Measurements from ENCODE around the gene LBHD2.
A peak's percentile ranks its signal among the peaks of the same experiment; 100 is the strongest.

LBHD2 gene

GRCh38 chr14:103091041-103091882 lies 7.3 kb downstream of the LBHD2 start:
- no peak for DNase-seq

GRCh38 chr14:103091883-103092222 lies 7.8 kb downstream of the LBHD2 start:
- no peak for DNase-seq

DNA sequence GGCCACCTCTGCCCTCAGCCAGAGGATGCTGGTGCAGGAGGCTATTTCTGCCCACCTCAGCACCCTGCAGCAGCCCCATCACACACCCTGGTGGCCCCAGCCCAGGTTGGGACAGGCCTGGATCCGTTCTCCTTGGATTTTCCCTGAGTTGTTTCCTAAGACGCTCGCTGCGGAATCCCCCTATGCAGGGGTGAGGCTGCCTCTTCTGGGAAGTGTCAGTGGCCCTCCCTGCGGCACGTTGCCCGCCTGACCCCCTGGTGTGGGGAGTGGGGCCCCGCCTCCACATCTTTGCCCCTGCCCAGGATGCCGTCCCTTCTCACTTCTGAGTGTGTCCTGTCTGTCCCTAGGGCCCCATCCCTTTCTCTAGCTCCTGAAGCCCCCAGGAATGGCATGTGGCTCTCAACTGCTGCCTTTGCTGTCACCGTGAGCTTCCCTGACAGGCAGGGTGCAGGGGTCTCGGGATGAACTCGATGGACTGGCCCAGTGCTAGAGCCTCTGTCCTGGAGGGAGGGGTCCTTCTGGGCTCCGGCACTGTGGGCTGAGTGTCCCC lies 9.9 kb downstream of the LBHD2 start:
- DNase-seq, result no peak

- DNase-seq, result no peak
These were observed 10.6 kb downstream of the LBHD2 start, which contains the start of gene EXOC3L4 for GRCh38 chr14:103094406-103095209. Gene EXOC3L4 (plus strand): TSS chr14:103094725. CDS start chr14:103100220, 5,495 bp downstream.

DNA sequence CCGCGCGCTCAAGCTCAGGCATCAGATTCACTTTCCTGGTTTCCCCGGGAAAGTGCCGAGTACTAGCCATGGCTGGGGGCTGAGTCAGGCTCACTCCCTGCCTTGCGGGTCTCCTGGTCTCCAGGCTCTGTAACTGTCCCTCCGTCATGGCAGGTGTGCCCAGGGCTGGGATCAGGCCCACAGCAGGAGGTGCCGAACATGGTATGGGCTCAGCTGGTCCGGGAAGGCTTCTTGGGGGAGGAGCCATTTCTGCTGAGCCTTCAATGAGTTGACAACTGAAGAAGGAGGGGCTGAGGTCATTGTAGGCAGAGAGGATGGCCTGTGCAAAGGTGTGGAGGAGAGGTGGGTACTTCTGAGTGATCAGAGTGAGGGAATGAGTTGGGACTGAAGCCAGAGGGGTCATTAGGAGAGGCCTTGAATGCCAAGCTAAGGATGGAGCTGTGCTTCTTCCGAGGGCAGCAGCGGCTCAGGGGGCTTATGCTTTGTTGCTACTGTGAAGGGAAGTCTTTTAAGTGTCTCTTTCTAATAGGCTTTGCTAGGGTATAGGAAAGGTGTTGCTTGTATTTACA lies 11.3 kb downstream of the LBHD2 start:
- DNase-seq, result no peak

- DNase-seq, result no peak
These were observed 12.4 kb downstream of the LBHD2 start for GRCh38 chr14:103096387-103096786.

DNA sequence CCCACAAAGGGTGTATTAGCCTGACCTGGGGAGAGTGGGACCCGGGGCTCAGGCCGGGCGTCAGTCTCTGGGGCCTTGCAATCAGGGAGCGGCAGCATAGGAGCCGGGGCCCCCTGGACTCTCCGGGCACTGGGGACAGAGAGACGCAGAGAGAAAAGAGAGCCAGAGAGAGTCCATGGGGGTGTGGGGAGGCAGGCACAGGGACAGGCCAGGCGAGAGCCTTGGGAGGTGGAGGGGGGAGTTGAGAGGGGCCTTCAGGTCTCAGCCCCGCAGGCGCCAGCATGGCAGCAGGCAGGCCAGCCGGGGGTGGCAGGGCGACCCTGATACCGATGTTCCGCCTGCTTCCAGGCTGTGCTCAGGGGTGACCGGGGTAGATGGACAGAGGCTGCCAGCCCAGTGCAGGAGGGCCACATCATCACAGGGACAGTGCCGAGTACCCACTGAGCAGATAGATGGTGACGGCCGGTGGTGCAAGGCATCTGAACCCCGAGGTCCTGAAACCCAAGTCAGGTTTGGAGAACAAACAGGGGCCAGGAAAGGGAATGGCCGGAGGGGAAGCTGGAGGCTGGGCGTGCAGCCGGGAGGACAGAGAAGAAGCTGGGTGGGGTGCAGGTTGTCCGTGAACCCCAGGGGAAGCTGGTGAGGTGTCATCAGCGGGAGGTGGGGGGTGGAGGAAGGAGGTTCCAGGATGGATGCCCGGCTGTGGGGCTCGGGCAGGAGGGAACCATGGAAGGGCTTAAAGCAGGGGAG lies 13.4 kb downstream of the LBHD2 start:
- no peak for DNase-seq

GRCh38 chr14:103097994-103098957 lies 14.3 kb downstream of the LBHD2 start:
- no peak for DNase-seq

DNA sequence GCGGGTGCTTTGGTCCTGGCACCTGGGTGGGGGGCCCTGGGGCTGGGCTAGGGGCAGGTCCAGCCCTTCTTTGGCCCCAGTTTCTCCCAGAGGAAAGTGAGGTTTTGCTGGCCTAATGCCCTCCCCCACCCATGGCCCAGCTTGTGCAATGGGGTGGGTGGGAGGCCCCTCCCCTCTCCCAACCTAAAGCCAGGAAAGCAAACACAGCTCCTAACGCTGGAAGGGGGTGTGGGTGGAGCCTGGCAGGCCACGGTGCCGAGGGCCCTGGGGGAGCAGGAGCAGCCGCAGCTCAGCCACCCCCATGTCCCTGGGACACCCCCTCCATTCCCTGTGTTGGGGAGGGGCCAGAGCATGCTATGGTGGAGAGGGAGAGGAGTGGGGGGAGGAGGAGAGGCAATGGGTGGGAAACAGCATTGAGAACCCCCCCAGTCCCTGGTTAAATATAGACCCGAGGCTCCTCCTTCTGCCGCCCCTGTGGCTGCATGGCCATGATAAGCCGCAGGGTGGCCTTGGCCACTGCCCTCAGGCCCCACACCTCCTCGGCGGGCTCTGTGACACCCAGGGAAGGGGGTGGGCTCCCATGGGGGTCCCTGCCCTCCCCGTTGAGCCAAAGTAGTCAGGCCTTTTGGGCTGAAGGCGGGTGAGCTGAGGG lies 15.2 kb downstream of the LBHD2 start:
- DNase-seq, result no peak

- DNase-seq, result no peak
These were observed 15.8 kb downstream of the LBHD2 start for GRCh38 chr14:103099733-103100280.

- no peak for DNase-seq
These were observed 16.5 kb downstream of the LBHD2 start for GRCh38 chr14:103100281-103101121.

- no peak for DNase-seq
These were observed 17.4 kb downstream of the LBHD2 start for GRCh38 chr14:103101257-103101962.

DNA sequence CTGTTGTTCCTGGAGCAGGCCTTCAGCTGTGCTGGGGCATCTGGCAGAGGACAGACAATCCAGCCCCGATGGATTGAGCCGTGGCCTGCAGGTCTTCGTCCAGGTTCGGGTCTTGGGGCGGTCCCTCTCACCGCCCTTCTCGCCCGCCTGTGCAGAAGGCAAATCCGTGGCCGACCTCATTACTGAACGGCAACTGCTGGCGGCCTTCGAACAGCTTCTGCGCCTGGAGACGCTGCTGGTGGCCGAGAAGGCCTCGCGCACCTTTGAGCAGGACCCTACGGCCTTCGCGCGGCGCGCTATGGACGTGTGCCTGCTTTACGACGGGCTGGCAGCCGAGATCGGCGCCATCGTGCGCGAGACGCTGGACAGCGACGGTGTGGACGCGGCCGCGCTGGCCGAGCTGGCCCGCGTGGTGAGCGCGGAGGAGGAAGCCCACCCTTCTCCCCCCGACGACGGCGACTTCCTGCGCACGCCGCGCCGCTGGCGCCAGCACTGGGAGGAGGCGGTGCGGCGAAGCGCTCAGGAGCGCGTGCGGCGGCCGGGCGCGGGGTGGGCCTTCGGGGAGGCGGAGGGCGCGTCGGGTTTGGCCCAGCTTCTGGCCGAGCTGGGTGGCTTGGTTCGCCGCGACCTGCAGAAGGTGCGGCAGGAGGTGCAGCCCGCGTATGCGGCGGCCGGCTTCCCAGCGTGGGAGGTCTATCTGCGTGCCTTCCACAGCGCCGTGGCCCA lies 18.1 kb downstream of the LBHD2 start:
- DNase-seq, result no peak

- DNase-seq, result no peak
These were observed 18.8 kb downstream of the LBHD2 start for GRCh38 chr14:103102689-103103260.

GRCh38 chr14:103103461-103104388 lies 19.7 kb downstream of the LBHD2 start:
- DNase-seq, result peak; percentile 74

GRCh38 chr14:103104389-103104653 lies 20.3 kb downstream of the LBHD2 start:
- no peak for DNase-seq
